GM12892 (cell line): ENCODE results near the gene LILRB3.
A peak's percentile ranks its signal among the peaks of the same experiment; 100 is the strongest.

Source experiments
- POLR2A ChIP-seq: IDR thresholded peaks from 2 replicates; pipeline ENCODE4 v1.6.1; 2011; ENCODE audit warnings: low read depth, low read length, control low read depth
- POLR2AphosphoS5 ChIP-seq: IDR thresholded peaks from 2 replicates; pipeline ENCODE4 v1.6.1; 2011; ENCODE audit warnings: low read depth, low read length, control low read depth
- TAF1 ChIP-seq: IDR thresholded peaks from 2 replicates; pipeline ENCODE4 v1.6.1; 2011; ENCODE audit warnings: low read depth, mild to moderate bottlenecking, control low read depth, low read length, borderline replicate concordance

GRCh38 chr19:54206831-54207177 is 16.0 kb downstream of the LILRB3 start:
- TF ChIP-seq POLR2A (0 out of 2 replicates have a peak, but pooled peaks have one; percentile 40), POLR2AphosphoS5 (peak; percentile 48; the same call in 1 of the 2 replicates), TAF1 (no peak)
